HL-60/S4 (cell line): Measurements from ENCODE around the gene ATP8B1.

Experiments
- in situ Hi-C: fragments of 300-500 bp; cut with MboI; formaldehyde crosslinking; loops from 2 replicates; pipeline ENCODE4 v1.14.3; 2022; ENCODE audit warnings: low sequenced_read_pairs

Gene ATP8B1

GRCh38 chr18:57631697-57632096, 171.4 kb downstream of the ATP8B1 start:
- in situ Hi-C loops, result no loop called here

GRCh38 chr18:57630754-57631595, 172.1 kb downstream of the ATP8B1 start:
- in situ Hi-C loops, result no loop called here

GRCh38 chr18:57630002-57630753, 172.9 kb downstream of the ATP8B1 start:
- in situ Hi-C loops, result no loop called here

GRCh38 chr18:57629422-57629821, 173.7 kb downstream of the ATP8B1 start:
- in situ Hi-C loops, result no loop called here

GRCh38 chr18:57627488-57627887, 175.6 kb downstream of the ATP8B1 start:
- in situ Hi-C loops, result no loop called here

- in situ Hi-C loops, result no loop called here
Observed at GRCh38 chr18:57624988-57625387, 178.1 kb downstream of the ATP8B1 start.

GRCh38 chr18:57621246-57621604, 181.9 kb downstream of the ATP8B1 start:
- in situ Hi-C loops, result no loop called here

- in situ Hi-C loops, result no loop called here
Observed at GRCh38 chr18:57619876-57620275, 183.2 kb downstream of the ATP8B1 start.

- in situ Hi-C loops, result no loop called here
Observed at GRCh38 chr18:57618910-57619309, 184.2 kb downstream of the ATP8B1 start.

- in situ Hi-C loops, result no loop called here
Observed at GRCh38 chr18:57603871-57604270, 199.2 kb downstream of the ATP8B1 start.
